Testis (tissue), 3 donors: Measurements from ENCODE around the gene RGS11. TPM values are rescaled to one million over a fixed set of nuclear protein-coding genes. Genes with fewer than 3 reads are reported as not detected.

Source experiments
- DNase-seq: peaks from one replicate; pipeline ENCODE4 v3.0.0-alpha.2; 2019
- H3K27ac ChIP-seq, 2 donors: fragments of 200-600 bp; sonication (generic); one replicate each; pipeline ENCODE4 v1.5.1; 2019
- H3K27me3 ChIP-seq: fragments of 200-600 bp; sonication (generic); one replicate; pipeline ENCODE4 v1.5.1; 2019
- H3K36me3 ChIP-seq: fragments of 200-600 bp; sonication (generic); one replicate; pipeline ENCODE4 v1.5.1; 2017; ENCODE audit warnings: low read depth; ENCODE audit errors: missing control alignments
- H3K4me1 ChIP-seq: fragments of 200-600 bp; sonication (generic); one replicate; pipeline ENCODE4 v1.5.1; 2019
- H3K4me3 ChIP-seq, 2 donors: fragments of 200-600 bp; sonication (generic); one replicate each; pipeline ENCODE4 v1.5.1; 2017 to 2019
- H3K9me3 ChIP-seq: fragments of 200-600 bp; sonication (generic); one replicate; pipeline ENCODE4 v1.5.1; 2017
- CTCF ChIP-seq, 3 experiments: fragments of 450-650 bp in 2 of 3; fragments of 200-600 bp in 1 of 3; sonication (generic) in 1 of 3; IDR thresholded peaks; one replicate each; pipeline ENCODE4 v1.5.1; 2016 to 2019; ENCODE audit warnings: antibody characterized with exemption in 3 of 3, mild to moderate bottlenecking in 2 of 3, moderate library complexity in 1 of 3
- POLR2A ChIP-seq: fragments of 450-650 bp; IDR thresholded peaks from one replicate; pipeline ENCODE4 v1.6.1; 2017; ENCODE audit warnings: antibody characterized with exemption, mild to moderate bottlenecking, moderate library complexity
- WGBS, 2 donors: methylation state at CpG; one replicate each; pipeline ENCODE4 v1.1.5; 2018; 5-methylcytosine and 5-hydroxymethylcytosine counted together
- intact Hi-C: fragments of 100-400 bp; cut with DNase I; formaldehyde crosslinking; loops from one replicate; pipeline ENCODE4 v1.15.1; 2023; ENCODE audit warnings: low total_unique reads
- polyA plus RNA-seq: library from polyadenylated mRNA; stranded (reverse); fragments of 350-450 nt; fragmentation: Illumina TruSeq; extraction: RNeasy Lipid Tissue Mini Kit (QIAGEN cat#74804); gene quantifications from one replicate; pipeline ENCODE4 v1.2.3, GENCODE V29; 2014; ENCODE audit warnings: low read depth, low replicate concordance; ENCODE audit not compliant: insufficient read depth
- total RNA-seq, 2 donors: library from RNA; depleted of rRNA; stranded (reverse); fragments of >200 nt; gene quantifications; one replicate each; pipeline ENCODE4 v1.2.3, GENCODE V29; 2016

The RGS11 gene
- total and polyA plus RNA-seq, 3 donors from 2014 or later = 1.2 to 3.0 (median 2.9) TPM

- Histone ChIP-seq H3K27me3 (no peaks in the 10 kb centered on the region), H3K9me3 (no peaks in the 10 kb centered on the region), H3K36me3 (no peaks in the 10 kb centered on the region), H3K27ac (no peak overlapping the region), H3K4me1 (no peaks in the 10 kb centered on the region), H3K4me3 (no peak overlapping the region)
- no peak for DNase-seq
- 60 to 61% methylated on average over 6 of the region's 6 CpGs for WGBS, 2 donors
- intact Hi-C loops = no loop called here
- no peak for TF ChIP-seq CTCF (IDR thresholded peaks at IDR 0.05)
Observed at GRCh38 chr16:278863-279366, 3.2 kb upstream of the RGS11 start.

GRCh38 chr16:276426-277077 is 808 bp upstream of the RGS11 start:
- 75 to 82% methylated on average over 14 to 20 of the region's 20 CpGs for WGBS, 2 donors
- Histone ChIP-seq H3K27ac (no peak overlapping the region), H3K4me3 (no peak overlapping the region), H3K27me3 (no peaks in the 10 kb centered on the region), H3K9me3 (no peaks in the 10 kb centered on the region), H3K4me1 (no peaks in the 10 kb centered on the region), H3K36me3 (no peaks in the 10 kb centered on the region)
- no peak for TF ChIP-seq POLR2A
- DNase-seq = no peak
- intact Hi-C loops = no loop called here

DNA sequence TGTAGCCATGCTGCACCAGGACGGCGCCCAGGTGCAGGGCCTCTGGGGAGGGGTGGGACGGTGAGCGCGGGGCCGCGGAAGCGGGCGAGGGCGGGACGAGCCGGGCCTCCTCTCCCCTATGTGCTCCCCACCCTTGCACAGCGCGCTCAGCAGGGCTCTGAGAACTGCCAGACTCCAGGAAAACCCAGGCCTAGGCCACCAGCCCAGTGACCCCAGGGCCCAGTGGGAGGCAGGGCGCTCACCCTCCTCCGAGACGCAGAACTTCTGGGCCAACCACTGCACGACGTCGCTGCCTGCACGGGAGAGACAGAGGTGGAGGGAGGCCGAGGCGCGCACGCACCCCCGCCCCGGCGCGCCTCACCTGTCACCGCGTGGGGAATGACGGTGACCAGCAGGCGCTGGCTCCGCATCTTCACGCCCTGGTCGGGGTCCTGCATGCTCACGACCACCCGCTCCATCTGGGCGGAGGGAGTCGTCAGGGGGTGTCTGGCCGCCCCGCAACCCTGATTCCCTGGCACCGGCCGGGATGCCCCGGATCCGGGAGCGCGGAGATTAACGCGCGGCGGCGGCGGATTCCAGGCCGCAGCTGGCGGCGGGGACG is 603 bp downstream of the RGS11 start:
- Histone ChIP-seq H3K9me3 (no peaks in the 10 kb centered on the region), H3K4me1 (no peaks in the 10 kb centered on the region), H3K27ac (no peak overlapping the region), H3K27me3 (no peaks in the 10 kb centered on the region), H3K4me3 (peak overlapping the region in 1 of 2 donors; percentile 14), H3K36me3 (no peaks in the 10 kb centered on the region)
- TF ChIP-seq POLR2A (no peak), CTCF (IDR thresholded peaks at IDR 0.05) (no peak)
- no peak for DNase-seq
- 3% methylated on average over 37 of the region's 58 CpGs; no CpG with 5 or more reads in 1 of the 2 donors for whole genome bisulfite sequencing, 2 donors
- intact Hi-C loops = no loop called here

DNA sequence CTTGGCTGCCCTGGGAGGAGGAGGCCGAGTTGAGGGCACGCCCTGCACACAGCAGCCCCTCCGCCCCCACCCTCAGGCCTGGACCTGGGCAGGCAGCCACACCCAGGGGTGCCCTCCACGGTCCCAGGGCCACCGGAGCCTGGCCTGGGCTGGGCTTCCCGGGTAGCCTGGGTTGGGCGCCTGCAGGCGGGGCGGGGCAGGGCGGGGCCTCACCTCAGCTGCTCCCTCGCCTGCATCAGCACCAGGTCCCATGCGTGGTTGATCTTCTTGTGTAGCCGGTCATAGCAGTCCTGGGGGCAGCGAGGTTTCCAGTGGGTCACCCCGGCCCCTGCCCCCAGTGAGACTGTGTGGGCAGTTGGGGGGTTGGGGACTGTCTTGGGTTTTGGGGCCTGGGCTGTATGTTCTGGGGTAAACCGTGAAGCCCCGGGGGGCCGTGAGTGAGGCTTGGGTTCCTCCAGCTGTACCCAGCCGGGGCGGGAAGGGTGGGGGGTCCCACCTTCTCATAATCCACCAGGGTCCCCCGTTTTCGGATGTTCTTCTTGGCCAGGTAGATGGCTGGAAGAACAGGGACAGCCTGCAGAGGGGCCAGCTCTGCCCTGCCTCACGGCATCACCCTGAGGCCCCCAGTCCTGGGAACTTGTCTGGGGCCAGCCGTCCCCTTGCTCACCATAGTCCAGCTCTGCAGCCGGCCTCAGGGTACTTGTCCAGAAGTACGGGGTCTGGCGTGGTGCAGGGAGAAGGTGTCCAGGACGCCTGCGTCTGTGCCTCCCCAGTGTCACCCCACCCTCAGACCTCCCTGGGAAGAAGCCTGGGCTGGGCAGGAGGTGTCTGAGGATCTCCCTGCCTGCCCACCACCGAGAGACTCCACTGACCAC is 2.0 kb downstream of the RGS11 start:
- H3K36me3 ChIP-seq = no peaks in the 10 kb centered on the region
- 81 to 84% methylated on average over 10 to 28 of the region's 30 CpGs for WGBS, 2 donors
- H3K4me3 ChIP-seq = no peak overlapping the region
- H3K4me1 ChIP-seq = no peaks in the 10 kb centered on the region
- no peaks in the 10 kb centered on the region for H3K27me3 ChIP-seq
- TF ChIP-seq CTCF (IDR thresholded peaks at IDR 0.05) = no peak
- TF ChIP-seq POLR2A = no peak
- intact Hi-C loops = no loop called here
- no peaks in the 10 kb centered on the region for H3K9me3 ChIP-seq
- DNase-seq = no peak
- no peak overlapping the region for H3K27ac ChIP-seq
